SIG-M5 (cell line): ENCODE measurements around the gene ATF2.
"Not testable (repeated sequence)": the region's sequence is repeated elsewhere in the genome, so short reads cannot be mapped to it uniquely, and the experiment has no call there.

Source experiments
- DNase-seq: peaks from one replicate; lab custom pipeline; 2025; lab: John Stamatoyannopoulos, UW

ATF2 gene

GRCh38 chr2:175084117-175084516, 83.9 kb downstream of the ATF2 start:
- DNase-seq, result not testable (repeated sequence)

- no peak for DNase-seq
Observed at GRCh38 chr2:175080479-175080878, 87.5 kb downstream of the ATF2 start.

GRCh38 chr2:175076272-175076671, 91.7 kb downstream of the ATF2 start:
- DNase-seq, result no peak

- no peak for DNase-seq
Observed at GRCh38 chr2:175074478-175074877, 93.5 kb downstream of the ATF2 start.

GRCh38 chr2:175068534-175068933, 99.5 kb downstream of the ATF2 start:
- no peak for DNase-seq

GRCh38 chr2:175066411-175066810, 101.6 kb downstream of the ATF2 start:
- DNase-seq, result no peak

GRCh38 chr2:175064797-175065196, 103.2 kb downstream of the ATF2 start:
- DNase-seq, result no peak

GRCh38 chr2:175063741-175064140, 104.3 kb downstream of the ATF2 start:
- DNase-seq, result no peak

GRCh38 chr2:175062787-175063585, 105.0 kb downstream of the ATF2 start:
- DNase-seq, result no peak

GRCh38 chr2:175057078-175057685, 110.8 kb downstream of the ATF2 start:
- DNase-seq, result no peak

- no peak for DNase-seq
Observed at GRCh38 chr2:175055993-175056392, 112.0 kb downstream of the ATF2 start.

- DNase-seq, result no peak
Observed at GRCh38 chr2:175054340-175054739, 113.7 kb downstream of the ATF2 start.

GRCh38 chr2:175049661-175050060, 118.3 kb downstream of the ATF2 start:
- no peak for DNase-seq

GRCh38 chr2:175048275-175048674, 119.7 kb downstream of the ATF2 start:
- no peak for DNase-seq

GRCh38 chr2:175039490-175039889, 128.5 kb downstream of the ATF2 start:
- DNase-seq, result no peak

GRCh38 chr2:175039031-175039430, 129.0 kb downstream of the ATF2 start:
- DNase-seq, result no peak

GRCh38 chr2:175037941-175038340, 130.1 kb downstream of the ATF2 start:
- DNase-seq, result no peak

- DNase-seq, result peak; percentile 16
Observed at GRCh38 chr2:175036582-175037018, 131.4 kb downstream of the ATF2 start.

GRCh38 chr2:175035806-175036205, 132.2 kb downstream of the ATF2 start:
- no peak for DNase-seq

GRCh38 chr2:175034716-175035115, 133.3 kb downstream of the ATF2 start:
- DNase-seq, result no peak

- DNase-seq, result no peak
Observed at GRCh38 chr2:175030380-175031271, 137.4 kb downstream of the ATF2 start.

GRCh38 chr2:175027755-175028154, 140.2 kb downstream of the ATF2 start:
- DNase-seq, result no peak

GRCh38 chr2:175026385-175026784, 141.6 kb downstream of the ATF2 start:
- no peak for DNase-seq
